Bone marrow (tissue), 2 donors: ENCODE measurements around the gene WDR4.
"Not testable (repeated sequence)": the region's sequence is repeated elsewhere in the genome, so short reads cannot be mapped to it uniquely, and the experiment has no call there.

Experiments
- DNase-seq, 2 donors: peaks; one replicate each; lab custom pipeline; 2025; lab: John Stamatoyannopoulos, UW

WDR4 gene

DNA sequence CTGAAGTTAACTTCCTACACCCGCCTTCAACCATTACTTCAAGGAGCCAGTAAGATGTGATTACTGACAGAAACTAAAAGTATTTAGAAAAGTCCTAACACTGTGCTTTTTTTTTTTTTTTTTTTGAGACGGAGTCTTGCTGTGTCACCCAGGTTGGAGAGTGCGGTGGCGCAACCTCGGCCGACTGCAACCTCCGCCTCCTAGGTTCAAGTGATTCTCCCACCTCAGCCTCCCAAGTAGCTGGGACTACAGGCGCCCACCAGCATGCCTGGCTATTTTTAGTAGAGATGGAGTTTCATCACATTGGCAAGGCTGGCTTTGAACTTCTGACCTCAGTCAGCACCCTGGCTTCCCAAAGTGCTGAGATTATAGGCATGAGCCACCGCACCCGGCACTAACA, 3.5 kb downstream of the WDR4 start:
- not testable (repeated sequence) for DNase-seq

DNA sequence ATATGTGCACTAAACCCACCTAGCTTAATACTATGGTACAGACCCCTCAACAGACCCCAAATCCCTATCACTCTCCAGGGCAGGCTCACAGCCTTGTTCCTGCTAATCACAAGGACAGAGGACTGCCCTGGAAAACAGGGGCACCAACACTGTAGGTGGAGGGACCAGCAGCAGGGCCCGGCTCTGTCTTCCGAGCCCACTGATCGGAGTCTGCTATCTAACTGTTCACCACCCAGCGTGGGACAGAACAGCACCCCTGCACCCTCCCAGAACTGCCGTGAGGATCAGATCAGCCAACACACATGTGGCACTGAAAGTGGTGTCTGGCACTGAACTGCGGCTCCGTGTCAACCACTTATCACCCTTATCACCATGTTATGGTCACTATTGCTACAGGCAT, 6.2 kb downstream of the WDR4 start:
- DNase-seq: no peak

DNA sequence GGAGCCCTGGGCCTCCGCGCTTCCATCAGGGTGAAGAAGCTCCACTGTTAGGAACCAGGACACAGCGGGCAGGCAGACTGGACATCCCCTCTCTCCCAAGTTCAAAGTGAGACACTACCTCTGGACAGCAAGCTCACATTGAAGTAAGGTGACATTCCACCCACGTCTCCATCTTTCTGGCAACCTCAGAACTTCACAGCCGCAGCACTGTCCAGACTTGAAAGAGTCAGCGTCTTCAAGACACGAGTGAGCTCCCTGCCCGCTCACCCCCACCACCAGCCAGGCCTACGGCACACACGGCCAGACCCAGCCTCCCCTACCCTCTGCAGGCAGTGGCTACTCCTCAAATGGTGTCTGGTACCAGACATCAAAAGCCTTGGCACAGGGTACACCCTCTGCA, 11.1 kb downstream of the WDR4 start:
- DNase-seq: no peak

DNA sequence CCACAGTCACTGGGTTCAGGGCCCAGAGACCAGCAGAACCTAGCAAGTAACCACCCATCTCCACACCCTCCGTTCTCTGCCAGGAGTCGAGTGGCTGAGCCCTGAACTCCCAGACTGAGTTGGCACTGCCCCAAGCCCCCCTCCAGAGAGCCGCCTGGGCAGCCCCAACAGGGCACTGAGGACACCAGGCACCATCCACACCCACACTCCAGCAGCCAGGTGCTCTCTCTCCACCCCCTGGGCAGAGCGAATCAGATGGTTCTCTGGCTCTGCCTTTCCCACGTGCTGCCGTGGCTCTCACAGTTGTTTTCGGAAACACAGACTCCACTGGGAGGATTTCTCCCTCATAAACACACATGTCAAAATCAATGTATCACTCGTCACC, 13.6 kb downstream of the WDR4 start:
- no peak for DNase-seq

DNA sequence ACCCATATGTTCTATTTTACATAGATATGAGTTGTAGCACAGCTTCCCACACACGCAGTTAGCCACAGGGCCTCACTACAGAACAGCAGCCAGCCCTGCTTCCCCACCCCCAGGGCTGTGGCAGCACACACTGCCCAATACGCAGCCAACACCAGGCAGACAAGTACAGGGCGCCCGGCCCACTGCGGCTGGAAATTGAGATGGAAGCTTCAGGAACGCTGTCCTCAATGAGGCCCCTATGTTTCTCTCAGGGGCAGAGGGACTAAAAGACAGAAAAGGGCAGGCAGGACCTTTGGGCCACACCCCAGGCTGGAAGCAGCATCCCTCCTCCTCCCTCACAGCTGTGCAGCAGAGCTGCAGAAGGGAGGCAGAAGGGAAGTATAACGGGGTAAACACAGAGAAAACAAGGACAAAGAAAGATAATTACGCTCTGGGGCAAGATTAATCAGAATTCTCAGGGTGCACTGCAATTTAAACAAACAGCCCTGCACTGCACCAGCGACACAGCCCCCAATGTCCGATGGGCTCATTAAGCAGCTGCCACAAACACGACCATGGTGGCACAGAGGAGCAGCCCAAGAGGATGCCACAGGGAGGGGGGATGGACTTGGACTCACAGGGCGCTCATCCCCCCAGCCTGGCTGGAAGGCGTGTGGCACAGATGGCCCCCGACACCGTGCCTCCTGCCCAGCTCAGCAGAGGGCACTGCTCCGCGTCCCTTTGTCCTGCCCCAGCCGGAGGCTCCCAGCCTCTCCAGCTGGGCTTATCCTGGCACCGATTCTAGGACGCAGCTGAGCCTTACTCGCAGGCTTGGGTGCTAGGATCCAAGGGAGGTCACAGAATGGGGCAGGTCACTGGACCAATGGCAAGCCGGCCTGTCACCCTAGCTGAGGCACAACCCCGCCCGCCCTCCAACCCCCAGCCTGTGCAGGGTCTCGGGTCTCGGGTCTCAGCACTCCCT, 14.2 kb downstream of the WDR4 start:
- DNase-seq: no peak

DNA sequence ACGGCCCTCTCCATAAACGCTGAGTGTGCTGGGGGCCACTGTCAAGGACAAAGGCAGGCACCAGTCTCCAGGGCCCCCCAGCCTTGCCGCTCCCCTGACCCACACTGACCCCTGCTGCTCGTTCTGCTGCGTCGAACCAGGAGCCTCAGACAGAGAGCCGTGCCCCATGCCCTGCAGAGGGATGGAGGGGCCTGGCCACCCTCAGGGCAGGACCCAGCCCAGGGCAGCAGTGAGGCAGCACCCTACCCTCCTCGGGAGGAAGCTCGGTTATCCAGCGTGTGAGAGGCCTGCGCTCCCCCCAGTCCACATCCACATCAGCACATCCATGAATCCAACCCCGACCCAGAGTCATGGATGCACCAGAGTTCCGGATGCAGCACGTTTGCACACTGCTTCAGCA, 15.1 kb downstream of the WDR4 start:
- DNase-seq: no peak

DNA sequence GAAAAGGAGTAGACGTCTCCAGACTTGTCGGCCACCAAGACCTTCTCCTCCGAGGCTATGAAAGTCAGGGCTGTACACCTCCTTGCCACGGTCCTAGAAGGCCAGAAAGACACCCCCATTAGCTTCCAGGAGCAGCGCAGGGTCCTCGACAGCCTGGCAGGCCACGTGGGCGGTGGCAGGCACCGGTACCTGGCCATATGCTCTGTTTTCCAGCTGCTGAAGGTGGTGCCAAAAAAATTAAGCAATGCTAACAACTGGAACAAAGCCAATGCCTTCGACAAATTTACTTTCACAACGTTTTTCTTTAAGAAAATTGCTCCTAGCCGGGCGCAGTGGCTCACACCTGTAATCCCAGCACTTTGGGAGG, 15.9 kb downstream of the WDR4 start:
- no peak for DNase-seq

DNA sequence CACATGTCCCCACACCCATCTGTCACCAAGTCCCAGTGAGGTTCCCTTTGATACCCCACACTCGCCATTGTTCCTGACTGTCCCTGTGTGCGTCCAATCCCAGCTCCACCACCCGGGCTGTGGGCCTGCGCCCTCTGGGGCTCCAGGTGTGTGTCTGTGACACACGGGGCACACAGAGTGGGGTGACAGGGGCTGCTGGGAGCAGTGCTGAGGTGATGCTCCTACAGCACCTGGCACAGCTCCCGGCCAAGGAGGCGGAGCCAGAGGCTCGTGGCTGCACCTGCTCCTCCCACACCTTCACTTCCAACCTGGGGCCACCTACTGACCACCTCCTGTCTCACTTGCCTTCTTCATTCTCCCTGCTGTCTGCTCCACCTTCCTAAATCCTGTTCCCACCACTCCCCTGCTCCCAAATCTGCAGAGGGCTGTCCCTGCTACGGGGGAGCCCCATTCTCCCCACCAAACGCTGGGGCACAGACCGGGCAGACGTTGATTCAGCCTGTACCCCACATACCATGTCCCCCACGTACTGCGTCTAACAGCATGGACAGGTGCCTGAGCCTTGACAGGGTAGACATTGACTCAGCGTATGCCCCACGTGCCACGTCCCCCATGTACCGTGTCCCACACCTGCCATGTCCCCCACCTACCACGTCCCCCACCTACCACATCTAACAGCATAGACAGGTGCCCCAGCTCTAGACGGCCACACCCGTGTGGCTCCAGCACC, 16.4 kb downstream of the WDR4 start:
- DNase-seq: no peak

DNA sequence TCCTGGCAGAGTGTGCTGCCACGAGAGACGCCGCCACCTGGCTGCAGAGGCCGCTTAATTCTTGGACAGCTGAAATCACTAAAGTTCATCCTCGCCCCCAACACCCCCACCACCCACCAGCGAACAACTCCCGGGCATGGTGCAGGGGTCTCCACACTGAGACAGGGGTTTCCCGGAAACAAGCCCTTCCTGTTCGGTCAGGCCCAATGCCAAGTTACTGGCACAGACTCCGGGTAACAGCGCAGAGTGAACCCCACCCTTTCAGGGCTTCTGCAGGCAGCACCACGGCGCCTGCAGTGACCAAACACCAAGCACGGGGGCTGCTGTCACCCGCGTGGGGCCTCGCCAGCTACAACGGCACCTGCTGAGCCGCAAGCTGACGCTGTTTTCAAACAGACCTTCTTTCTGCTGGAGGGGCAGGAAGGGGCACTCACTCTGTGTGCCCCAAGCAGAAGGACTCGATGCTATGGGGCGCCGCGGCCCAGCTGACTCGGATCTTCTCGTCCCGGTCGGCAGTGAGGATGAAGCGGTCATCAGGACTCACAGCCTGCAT, 17.4 kb downstream of the WDR4 start:
- DNase-seq: no peak

DNA sequence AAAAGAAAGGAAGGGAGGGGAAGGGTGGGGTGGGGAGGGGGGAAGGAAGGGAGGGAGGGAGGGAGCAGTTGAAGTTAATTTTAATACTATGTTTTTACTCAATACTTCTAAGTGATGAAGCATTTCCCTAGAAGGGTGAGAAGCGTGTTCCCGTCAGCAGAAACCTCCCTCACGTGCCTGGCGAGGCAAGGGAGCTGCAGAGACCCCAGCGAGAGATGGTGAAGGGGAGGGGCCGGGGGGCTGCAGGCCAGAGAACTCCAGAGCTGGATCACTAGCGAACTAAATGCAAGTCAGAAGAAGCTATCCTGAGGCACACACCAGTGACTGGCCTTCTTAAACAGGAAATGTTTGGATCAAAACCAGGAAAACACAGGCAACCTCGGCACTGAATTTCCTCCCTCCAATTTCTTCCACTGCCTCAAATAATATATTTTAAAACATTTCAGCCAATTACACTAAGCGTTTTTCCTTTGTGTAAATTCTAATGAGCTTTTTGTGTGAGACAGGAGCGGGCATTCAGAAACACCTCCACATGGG, 18.0 kb downstream of the WDR4 start:
- no peak for DNase-seq

DNA sequence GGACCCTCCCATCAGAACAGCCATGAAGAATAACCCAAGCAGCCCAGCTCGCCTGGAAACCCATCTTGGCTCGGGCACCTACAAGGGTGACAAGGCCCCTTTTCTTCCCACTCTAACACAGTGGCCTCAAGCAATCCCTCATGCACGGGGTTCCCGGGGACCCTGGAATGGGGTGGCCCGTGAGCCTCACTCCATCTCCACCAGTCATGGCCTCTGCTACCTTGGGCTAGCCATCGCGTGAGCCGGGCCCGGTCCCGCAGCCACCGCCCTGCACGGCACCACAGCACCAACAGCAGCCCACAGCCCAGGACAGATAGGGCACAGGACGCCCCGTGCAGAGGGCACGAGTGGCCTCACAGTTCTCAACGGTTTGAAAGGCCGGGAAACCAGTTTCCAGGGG, 19.0 kb downstream of the WDR4 start:
- no peak for DNase-seq

DNA sequence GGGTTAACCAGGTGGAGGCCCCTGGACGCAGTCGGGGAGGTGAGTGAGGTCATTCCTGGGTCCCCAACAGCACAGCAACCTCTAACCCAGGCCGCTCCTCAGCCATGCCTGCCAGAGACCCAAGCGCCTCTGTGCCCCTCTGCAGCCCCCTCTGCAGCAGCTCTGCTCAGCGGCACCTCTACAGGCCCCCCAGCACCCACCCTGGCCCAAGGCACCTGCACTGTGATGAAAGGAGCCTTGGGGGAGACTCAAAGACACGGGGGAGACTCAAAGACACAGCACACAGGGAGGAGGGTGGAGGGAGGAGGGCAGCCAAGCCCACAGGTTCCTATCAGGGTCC, 19.5 kb downstream of the WDR4 start:
- no peak for DNase-seq

DNA sequence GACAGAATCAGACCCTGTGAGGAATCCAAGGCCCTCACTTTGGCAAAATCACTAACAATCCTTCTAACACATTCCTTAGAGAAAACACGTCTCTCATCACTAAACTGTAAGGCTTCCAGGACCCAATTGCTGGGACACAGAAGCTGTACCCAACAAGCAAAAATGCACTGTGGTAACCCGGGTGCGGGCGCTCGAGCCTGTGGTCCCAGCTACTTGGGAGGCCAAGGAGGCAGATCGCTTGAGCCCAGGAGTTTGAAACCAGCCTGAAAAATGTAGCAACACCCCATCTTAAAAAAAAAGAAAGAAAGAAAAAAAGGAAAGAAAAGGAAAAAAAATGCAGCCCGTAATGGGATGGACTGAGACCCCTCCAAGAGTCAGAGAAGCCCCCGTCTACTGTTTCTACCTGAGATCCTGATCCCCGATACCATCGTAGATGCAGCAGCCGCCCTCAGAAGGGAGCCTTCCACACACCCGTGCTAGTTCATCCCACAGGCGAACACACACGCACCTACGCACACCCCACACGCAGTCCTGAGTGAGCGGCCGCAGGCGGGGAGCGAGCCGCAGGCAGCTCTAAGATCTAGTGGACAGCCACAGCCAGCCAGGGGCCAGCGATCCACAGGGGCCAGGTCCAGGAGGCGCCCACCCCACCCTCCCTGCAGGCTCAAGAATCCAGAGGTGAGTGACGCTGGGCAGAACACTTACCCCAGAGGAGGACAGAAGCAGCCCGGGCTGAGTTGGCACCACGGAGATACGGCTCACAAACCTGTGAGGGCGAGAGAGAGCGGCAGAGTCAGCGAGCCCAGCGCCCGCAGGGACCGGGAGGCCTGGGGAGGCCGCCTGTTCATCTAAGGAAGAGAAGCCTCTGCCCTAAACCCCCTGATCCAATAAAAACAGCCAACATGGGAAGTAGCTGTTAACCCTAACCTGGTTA, 20.1 kb downstream of the WDR4 start:
- no peak for DNase-seq

DNA sequence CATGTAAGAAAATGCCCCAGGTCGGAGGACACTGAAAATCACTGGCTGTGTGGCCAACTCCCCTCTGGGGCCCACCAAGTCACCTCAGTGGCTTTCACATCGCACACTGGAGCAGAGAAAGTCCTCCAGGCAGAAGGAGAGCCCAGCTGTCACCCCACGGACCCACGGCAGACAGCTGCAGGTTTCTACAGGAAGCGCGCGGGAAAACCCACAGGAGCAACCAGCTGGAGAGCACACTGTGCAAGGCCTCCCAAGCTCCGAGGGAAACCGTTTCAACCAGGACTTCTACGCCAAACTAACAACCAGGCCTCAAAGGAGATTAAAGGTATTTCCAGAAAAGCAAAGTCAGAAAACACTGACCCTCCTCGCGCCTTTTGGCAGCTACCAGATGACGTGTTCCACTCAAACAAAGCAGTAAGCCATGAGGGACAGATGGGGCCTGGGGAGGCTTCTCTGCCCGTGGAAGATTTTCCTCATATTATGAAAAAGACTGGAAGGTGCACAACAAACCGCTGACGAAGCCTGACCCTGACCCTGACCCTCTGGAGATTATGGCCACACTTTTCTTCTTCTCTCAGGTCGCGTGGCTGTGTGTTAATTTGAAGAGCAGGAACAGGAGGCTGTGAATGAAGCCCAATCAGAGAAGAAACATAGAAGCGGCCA, 21.0 kb downstream of the WDR4 start:
- no peak for DNase-seq

DNA sequence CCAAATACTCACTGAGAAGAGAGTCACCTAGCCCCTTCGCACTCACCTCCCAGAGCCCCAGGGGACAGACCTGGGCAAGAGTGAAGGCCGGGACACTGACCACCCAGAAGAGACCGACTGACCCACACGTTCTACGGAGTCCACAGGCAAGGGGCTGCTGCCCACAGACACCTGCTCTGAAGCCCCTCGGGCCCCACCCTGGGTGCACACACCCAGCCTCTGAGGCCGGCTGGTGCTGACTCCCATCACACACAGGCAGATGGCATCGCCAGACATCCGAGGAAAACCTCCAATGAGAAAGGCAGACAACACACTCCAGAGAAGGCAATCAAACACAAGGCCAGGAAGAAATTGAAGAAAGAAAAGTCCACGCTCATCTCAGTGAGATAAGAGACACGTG, 22.1 kb downstream of the WDR4 start:
- no peak for DNase-seq

DNA sequence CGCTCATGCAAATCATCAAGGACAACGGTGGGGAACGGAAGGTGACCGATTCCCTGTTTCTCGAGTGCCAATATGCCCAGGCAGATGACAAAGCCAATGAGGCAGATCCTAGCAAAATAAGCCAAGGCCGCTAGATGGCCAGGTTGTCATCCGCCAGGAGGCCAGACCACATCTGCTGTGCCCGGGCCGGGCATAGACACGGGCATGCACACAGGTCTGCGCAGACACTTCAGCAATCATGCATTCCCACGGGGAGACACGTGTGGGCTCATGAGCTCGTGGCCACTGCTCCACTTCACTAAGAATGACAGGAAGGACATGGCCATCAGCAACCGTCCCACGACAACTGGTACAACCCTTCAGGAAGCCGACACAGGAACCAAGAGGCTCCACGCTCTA, 23.4 kb downstream of the WDR4 start:
- DNase-seq: no peak

DNA sequence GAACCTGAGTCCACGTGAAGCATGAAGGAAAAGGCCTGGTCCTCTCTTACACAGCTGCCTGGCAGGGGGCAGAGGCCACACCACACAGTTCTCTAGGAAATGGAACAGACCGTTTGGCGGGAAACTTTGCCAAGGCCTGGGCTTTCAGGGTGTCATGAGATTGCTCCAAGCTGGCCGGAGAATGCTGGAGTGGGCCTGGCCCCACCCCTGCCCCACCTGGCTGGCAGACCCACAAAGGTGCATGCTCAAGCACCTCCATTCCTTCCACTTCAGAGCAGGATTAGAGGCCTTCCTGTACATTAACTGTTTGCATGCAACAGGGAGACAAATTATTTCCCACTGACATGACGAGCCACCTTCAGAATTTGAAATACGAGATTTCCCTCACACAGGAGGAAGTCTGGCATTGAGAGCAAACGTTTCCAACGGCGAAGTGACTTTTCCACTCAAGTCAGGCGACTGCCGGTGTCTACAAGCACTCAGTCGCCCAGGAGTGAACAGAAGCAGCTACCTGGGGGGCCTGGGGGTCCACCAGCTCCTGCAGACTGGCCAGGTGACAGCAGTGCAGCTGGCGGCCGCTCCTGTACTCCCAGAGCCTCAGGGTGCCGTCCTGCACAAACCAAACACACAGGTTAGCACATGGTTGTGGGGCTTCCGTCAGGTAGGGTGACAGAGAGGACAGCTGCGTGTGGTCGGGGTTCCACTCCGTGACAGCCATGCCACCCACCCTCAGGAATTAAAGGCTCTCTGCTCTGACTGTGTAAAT, 24.0 kb downstream of the WDR4 start:
- DNase-seq: no peak

DNA sequence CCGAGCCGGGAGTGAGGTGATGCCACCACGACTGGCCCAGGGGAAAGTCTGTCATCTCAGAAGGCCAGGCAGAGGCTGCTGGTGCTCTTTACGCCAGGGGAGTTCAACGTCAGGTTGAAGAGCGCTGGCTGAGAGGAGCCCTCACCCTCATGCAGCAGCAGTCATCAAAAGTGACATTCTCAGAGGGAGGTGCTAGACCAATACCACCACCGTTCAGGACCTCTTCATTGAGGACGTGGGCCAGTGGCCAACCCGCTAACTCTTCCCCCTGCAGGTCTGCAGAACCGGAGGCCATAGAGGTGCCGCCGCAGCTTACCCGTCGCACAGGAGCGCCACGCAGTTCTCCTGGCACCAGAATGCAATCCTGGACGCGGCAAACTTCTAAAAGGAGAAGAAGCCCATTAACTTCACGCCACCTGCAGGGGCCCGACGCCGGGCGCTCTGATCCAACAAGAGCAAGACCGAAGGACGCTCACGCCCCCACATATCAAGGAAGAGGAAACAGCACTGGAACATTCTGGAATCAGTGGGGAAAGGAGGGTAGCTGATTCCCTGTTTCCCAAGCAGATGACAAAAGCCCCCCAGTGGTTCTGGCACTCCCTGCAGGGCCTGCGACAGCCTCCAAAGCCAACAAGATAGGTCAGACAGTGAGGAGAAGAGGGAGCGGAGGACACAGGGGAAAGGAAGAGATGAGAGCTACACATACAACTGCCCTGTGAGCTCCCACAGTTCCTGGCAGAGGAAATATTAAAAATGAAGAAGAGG, 24.9 kb downstream of the WDR4 start:
- no peak for DNase-seq

DNA sequence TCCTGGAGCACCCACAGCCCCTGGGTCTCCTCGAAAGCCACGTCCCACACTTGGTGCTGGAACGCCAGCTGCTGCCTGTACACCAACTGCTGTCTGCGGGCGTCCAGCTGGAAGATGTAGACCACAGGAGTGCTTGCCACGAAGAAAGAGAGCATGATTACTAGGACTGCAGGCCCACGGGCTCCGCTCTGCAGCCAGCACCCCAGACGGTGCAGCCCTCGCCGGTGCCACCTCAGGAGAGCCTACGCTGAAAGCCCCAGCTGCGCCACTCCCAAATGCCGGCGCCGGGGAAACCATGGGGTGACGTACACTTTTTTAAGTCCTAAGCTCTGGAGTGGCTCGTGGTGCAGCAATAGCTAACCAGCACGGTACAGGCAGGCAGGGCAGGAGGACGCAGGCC, 25.7 kb downstream of the WDR4 start:
- no peak for DNase-seq
